ENCODE data around the gene FTO.
"Not testable (repeated sequence)": the region's sequence is repeated elsewhere in the genome, so short reads cannot be mapped to it uniquely, and the experiment has no call there.

FTO gene

GRCh38 chr16:53703590-53704444 is at the start of gene FTO, which contains the start of gene RPGRIP1L:
Gene FTO, plus strand, starts transcription at chr16:53704156.
Gene RPGRIP1L, minus strand, starts transcription at chr16:53703859. Its CDS starts 3,136 bp downstream, at chr16:53700723.
- H3K4me3 ChIP-seq (ENCODE audit: low read depth, low read length), result peak within 1 kb of the TSS; percentile 84
- DNase-seq (ENCODE audit: low read depth), result peak; percentile 97

- no peak for DNase-seq (ENCODE audit: low read depth)
- H3K4me3 ChIP-seq (ENCODE audit: low read depth, low read length), result no peak overlapping the region
Measured at GRCh38 chr16:53654946-53655345, 49.0 kb upstream of the FTO start.

- DNase-seq (ENCODE audit: low read depth), result no peak
- H3K4me3 ChIP-seq (ENCODE audit: low read depth, low read length), result no peak overlapping the region
Measured at GRCh38 chr16:53662072-53662471, 41.9 kb upstream of the FTO start.

GRCh38 chr16:53664724-53665345 is 39.1 kb upstream of the FTO start:
- peak; percentile 85 for DNase-seq (ENCODE audit: low read depth)
- no peak overlapping the region for H3K4me3 ChIP-seq (ENCODE audit: low read depth, low read length)

- DNase-seq (ENCODE audit: low read depth), result no peak
- no peak overlapping the region for H3K4me3 ChIP-seq (ENCODE audit: low read depth, low read length)
Measured at GRCh38 chr16:53666786-53667415, 37.1 kb upstream of the FTO start.

DNA sequence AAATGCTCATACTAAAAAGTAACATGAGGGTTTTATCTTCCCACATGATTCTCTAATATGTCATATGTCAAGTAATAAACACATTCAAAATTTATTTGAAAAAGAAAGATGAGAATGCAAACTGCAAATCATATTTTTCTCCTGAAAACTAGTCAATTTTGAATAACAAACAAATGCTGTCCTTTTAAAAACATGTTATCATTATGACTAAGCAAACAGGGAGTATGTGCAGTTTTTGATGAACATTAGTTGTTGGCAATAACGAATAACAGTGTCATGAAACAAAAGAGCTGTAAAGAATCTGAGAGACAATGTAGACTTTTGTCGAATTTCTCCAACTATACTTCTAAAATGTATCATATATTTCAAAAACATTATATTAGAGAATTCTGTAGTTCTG is 35.1 kb upstream of the FTO start:
- no peak overlapping the region for H3K4me3 ChIP-seq (ENCODE audit: low read depth, low read length)
- DNase-seq (ENCODE audit: low read depth), result no peak

DNA sequence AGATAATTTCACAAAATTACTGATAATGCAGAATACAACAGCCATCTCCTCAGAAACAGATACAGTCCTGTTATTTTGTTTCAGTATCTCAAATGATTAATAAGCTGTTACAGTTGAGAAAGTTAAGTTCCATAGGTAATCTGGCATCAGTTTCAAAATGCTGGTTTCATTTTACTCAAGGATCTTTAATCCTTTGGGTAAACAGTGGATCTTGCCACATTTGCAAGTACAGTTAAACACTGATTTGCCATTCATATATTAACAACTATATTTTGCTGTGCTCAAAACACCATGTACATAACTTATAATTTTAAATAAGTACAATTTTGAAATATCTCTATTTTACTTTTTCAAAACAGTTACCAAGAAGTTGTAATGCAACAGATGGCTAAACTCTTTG is 31.5 kb upstream of the FTO start:
- DNase-seq (ENCODE audit: low read depth), result no peak
- no peak overlapping the region for H3K4me3 ChIP-seq (ENCODE audit: low read depth, low read length)

DNA sequence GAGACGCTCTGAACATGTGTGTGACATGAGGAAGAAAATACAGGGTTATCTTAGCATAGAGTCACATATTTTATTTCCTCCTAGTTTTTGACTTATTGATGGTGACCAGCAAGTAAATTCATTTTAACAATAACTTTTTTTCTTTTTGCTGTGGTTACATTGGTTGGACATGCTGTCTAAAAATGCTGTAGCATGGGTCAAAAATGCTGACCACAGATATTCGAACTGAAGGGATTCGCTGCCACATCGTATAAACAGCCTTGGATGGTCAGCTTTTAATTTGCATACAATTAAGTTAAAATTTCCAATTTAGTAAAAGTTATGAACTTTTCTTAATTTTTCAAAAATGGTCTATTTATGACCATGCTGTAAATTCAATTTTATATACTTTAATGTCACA is 30.8 kb upstream of the FTO start:
- H3K4me3 ChIP-seq (ENCODE audit: low read depth, low read length), result no peak overlapping the region
- DNase-seq (ENCODE audit: low read depth), result no peak

- DNase-seq (ENCODE audit: low read depth), result no peak
- H3K4me3 ChIP-seq (ENCODE audit: low read depth, low read length), result no peak overlapping the region
Measured at GRCh38 chr16:53678155-53678554, 25.8 kb upstream of the FTO start.

GRCh38 chr16:53678756-53679343 is 25.1 kb upstream of the FTO start:
- H3K4me3 ChIP-seq (ENCODE audit: low read depth, low read length), result no peak overlapping the region
- no peak for DNase-seq (ENCODE audit: low read depth)

- H3K4me3 ChIP-seq (ENCODE audit: low read depth, low read length), result no peak overlapping the region
- DNase-seq (ENCODE audit: low read depth), result no peak
Measured at GRCh38 chr16:53680756-53681155, 23.2 kb upstream of the FTO start.

DNA sequence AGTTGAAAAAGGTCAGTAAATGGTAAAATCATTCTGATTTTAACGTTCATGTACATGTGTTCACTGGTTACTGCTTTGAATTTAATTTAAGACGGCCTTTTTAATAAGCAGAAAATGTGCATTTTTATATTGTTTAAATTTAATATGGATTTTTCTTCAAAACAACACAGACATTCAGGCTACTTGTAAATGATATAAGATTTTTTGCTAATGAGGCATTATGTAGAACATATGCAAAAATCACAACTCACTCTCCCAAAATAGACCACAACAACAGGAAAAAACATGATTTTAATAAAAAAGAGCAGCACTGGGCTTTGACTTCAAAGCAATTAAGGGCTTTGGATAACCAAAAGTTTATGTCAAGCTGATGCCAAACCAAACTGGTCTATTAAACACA is 22.6 kb upstream of the FTO start:
- H3K4me3 ChIP-seq (ENCODE audit: low read depth, low read length), result no peak overlapping the region
- no peak for DNase-seq (ENCODE audit: low read depth)

DNA sequence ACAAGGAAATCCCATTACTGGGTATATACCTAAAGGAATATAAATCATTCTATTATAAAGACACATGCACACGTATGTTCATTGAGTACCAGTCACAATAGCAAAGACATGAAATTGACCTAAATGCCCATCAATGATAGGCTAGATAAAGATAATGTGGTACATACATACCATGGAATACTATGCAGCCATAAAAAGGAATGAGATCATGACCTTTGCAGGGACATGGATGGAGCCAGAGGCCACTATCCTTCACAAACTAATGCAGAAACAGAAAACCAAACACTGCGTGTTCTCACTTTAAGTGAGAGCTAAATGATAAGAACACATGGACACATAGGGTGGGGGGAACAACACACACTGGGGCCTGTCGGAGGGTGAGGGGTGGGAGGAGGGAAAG is 18.6 kb upstream of the FTO start:
- not testable (repeated sequence) for H3K4me3 ChIP-seq (ENCODE audit: low read depth, low read length); DNase-seq (ENCODE audit: low read depth)

DNA sequence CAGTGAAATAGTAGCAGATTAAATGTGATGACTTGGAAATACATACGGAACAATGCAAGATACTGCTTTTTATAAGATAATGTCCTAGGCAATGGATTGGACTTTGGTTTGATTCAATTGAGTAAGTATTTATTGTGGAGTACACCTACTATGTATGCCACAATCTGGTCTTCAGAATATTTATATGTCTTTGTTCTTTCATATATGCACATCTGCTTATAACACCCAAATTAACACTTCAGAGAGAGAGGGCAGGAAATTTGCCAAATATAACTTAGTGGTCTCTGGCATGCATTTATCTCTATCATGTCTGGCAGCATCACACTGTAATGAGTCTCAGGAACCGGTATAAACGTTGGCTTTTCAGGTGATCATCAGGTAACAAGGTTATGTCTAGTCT is 17.2 kb upstream of the FTO start:
- no peak overlapping the region for H3K4me3 ChIP-seq (ENCODE audit: low read depth, low read length)
- no peak for DNase-seq (ENCODE audit: low read depth)

DNA sequence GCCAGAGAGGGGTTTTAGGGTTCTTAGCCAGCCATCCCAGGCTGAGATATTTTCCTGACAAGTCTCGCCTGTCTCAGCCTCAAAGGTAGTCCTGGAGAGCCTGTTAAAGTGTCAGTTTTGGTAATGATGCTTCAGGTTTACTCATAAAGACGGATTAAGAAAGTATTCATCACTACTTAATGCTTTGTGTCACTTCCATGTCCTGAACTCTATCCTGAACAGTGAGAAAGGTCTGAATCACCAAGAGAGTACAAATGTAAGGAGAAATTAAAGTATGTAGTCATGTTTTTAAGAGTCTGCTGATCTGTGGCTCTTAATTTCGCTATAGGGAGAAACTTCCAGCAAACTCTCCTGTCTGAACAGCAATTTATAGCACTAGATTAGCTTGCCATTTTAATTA is 14.3 kb upstream of the FTO start:
- H3K4me3 ChIP-seq (ENCODE audit: low read depth, low read length), result no peak overlapping the region
- DNase-seq (ENCODE audit: low read depth), result no peak

DNA sequence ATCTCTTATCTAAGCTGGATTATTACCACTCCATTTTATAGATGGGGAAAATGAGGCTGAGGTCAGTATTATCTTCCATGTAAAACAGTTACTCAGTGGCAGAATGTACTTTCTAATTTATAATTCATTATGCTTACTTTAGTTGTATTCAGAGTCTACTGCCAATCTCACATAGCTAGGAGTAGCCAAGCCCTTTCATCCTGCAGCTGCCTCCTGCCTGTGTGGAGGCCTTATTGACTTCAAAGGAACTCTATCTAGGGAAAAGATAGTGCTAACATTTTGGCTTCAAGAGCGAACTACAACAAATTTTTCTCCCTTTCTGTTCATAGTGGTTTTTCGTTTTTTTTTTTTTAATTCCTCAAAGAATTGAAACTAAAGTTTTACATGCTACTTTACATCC is 13.2 kb upstream of the FTO start:
- no peak for DNase-seq (ENCODE audit: low read depth)
- no peak overlapping the region for H3K4me3 ChIP-seq (ENCODE audit: low read depth, low read length)

DNA sequence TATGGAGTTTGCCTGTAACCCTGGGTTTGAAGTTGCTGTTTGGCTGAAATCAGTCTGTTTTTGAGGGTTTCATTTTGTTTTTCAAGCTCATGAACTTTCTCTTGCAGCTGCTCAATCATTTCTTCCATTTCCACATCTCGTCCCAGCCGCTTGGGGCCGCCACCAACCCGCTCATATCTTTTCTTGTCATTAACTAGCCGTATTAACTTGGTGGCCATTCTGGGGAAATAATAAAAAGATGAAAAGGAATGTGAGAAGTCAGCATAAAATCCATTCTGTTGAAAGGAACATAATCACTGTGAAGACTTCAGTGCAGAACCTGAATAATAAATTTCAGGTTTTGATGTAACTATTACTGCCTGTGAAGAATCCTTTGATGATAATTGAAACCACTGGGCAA is 11.8 kb upstream of the FTO start:
- no peak for DNase-seq (ENCODE audit: low read depth)
- no peak overlapping the region for H3K4me3 ChIP-seq (ENCODE audit: low read depth, low read length)

GRCh38 chr16:53693320-53693719 is 10.6 kb upstream of the FTO start:
- DNase-seq (ENCODE audit: low read depth), result no peak
- H3K4me3 ChIP-seq (ENCODE audit: low read depth, low read length), result no peak overlapping the region

DNA sequence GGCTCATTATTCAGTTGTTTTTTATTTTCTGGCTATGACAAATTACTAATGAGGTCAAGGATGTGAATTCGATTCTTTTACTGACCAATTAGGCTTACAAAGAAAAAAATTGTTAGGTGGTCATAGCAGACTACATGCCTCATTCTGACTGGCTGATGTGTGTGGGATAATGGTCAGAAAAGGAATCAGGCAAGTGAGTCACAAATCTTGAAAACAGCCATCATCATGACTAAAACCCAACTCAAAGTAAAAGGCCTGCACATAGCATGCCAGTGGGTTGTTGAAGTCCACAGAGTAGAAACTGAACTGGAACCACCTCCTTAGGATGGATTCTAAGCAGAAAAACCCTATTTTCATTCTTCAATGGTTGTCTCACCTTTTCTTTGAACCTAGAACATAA is 8.9 kb upstream of the FTO start:
- H3K4me3 ChIP-seq (ENCODE audit: low read depth, low read length), result no peak overlapping the region
- peak; percentile 64 for DNase-seq (ENCODE audit: low read depth)

GRCh38 chr16:53698271-53698670 is 5.7 kb upstream of the FTO start:
- not testable (repeated sequence) for DNase-seq (ENCODE audit: low read depth); H3K4me3 ChIP-seq (ENCODE audit: low read depth, low read length)
